Thoracic aorta (tissue), 2 donors: ENCODE measurements around the gene BICD2. TPM values are rescaled to one million over a fixed set of nuclear protein-coding genes. Genes with fewer than 3 reads are reported as not detected.

Experiments
- ATAC-seq: fragments of 150-250 bp; one replicate; pipeline ENCODE4 v1.8.0; 2017; ENCODE audit warnings: low read depth; ENCODE audit not compliant: insufficient number of reproducible peaks, low FRiP score
- DNase-seq: peaks from one replicate; pipeline ENCODE4 v3.0.0-alpha.2; 2020; ENCODE audit warnings: low spot score
- H3K27ac ChIP-seq, 2 donors: fragments of 200-600 bp; sonication (generic); 1 replicate in 1 of 2; 2 replicates in 1 of 2; pipeline ENCODE4 v1.5.1; 2016; ENCODE audit warnings: mild to moderate bottlenecking in 2 of 2, moderate library complexity in 2 of 2
- H3K27me3 ChIP-seq: fragments of 200-600 bp; sonication (generic); replicated peaks from 2 replicates; pipeline ENCODE4 v1.6.0; 2016; ENCODE audit warnings: mild to moderate bottlenecking; ENCODE audit not compliant: insufficient read depth
- H3K36me3 ChIP-seq: fragments of 200-600 bp; sonication (generic); one replicate; pipeline ENCODE4 v1.5.1; 2016
- H3K4me1 ChIP-seq, 2 donors: fragments of 200-600 bp; sonication (generic); 1 replicate in 1 of 2; 2 replicates in 1 of 2; pipeline versions ENCODE4 v1.5.1 to v1.6.0; 2016; ENCODE audit warnings: low read depth in 2 of 2, mild to moderate bottlenecking in 1 of 2; ENCODE audit not compliant: control insufficient read depth in 1 of 2
- H3K4me3 ChIP-seq: fragments of 200-600 bp; sonication (generic); 2 replicates; pipeline ENCODE4 v1.5.1; 2016; ENCODE audit warnings: mild to moderate bottlenecking
- H3K9me3 ChIP-seq: fragments of 200-600 bp; sonication (generic); 2 replicates; pipeline ENCODE4 v1.5.1; 2016
- total RNA-seq, 2 donors: library from RNA; depleted of rRNA; stranded (reverse); fragments of >200 nt; gene quantifications; one replicate each; pipeline versions ENCODE4 v1.1.0 to v1.2.3, GENCODE V29; 2016
- TF ChIP-seq, protein P1 (sequence below): fragments of 200-600 bp; sonication (generic); IDR thresholded peaks from one replicate; pipeline ENCODE4 v1.5.1; 2019; ENCODE audit warnings: antibody characterized with exemption

Gene BICD2
- total RNA-seq, 2 donors from 2014 or later: 52.1 to 57.7 TPM

DNA sequence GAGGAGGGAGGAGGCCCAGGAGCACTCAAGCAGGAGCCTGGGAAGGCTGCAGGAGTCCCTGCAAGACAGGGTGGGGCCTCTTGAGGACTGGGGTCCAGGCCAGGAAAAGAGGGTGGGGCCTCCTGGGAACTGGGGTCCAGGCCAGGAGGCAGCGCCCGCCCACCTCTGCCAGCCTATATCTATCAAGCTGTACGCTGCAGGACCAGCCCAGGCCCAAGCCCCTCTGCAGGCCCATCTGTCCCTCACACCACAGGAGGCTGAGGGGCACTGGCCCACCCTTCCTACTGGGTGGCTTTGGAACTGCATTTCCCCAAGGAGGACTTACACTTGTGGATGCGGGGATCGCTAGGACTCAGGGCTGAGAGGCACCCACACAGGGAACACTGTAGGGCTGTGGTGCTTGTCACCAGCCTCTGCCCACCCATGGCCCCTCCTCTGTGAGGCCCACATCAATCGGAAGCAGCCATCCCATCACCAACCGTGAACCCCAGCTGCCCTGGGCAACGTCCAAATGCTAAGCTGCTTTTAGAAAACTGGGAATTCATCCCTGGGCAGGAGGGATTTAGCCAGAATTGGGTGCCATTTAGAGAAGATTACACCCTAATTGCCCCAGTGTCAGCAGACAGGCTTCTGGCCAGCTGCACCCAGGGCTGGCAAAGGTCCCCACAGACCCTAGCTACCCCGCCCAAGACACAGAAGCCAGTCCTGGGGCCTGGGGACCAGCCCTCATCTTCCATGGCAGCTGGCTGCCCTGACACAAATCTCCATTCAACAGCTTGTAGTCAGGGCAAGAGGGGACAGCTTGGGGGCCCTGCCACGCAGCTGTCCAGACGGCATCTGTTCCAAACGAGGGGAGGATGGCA lies 15.3 kb downstream of the BICD2 start:
- ATAC-seq (no peak), DNase-seq (no peak)
- H3K36me3 ChIP-seq: no peaks in the 10 kb centered on the region
- H3K4me1 ChIP-seq: peaks cover 24 to 66% of the 10 kb centered on the region in 2 donors
- TF ChIP-seq, protein P1, sequence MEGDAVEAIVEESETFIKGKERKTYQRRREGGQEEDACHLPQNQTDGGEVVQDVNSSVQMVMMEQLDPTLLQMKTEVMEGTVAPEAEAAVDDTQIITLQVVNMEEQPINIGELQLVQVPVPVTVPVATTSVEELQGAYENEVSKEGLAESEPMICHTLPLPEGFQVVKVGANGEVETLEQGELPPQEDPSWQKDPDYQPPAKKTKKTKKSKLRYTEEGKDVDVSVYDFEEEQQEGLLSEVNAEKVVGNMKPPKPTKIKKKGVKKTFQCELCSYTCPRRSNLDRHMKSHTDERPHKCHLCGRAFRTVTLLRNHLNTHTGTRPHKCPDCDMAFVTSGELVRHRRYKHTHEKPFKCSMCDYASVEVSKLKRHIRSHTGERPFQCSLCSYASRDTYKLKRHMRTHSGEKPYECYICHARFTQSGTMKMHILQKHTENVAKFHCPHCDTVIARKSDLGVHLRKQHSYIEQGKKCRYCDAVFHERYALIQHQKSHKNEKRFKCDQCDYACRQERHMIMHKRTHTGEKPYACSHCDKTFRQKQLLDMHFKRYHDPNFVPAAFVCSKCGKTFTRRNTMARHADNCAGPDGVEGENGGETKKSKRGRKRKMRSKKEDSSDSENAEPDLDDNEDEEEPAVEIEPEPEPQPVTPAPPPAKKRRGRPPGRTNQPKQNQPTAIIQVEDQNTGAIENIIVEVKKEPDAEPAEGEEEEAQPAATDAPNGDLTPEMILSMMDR: no peak
- H3K9me3 ChIP-seq: no peaks in the 10 kb centered on the region
- no peaks in the 10 kb centered on the region for H3K27me3 ChIP-seq
- H3K27ac ChIP-seq: no peak overlapping the region
- H3K4me3 ChIP-seq: no peak overlapping the region

DNA sequence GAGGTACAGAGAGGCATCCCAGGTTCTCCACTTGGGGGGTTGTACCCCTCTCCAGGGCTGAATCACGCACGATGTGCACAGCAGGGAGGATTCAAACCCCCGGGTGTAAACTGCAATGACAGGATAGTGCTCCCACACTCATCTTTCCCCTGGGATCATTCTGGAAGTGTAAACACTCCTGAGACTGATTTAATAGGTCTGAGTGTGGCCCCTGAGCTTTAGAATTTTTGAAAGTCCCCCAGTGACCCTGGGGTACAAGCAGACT lies 16.5 kb downstream of the BICD2 start:
- H3K4me1 ChIP-seq: peaks cover 24 to 66% of the 10 kb centered on the region in 2 donors
- ATAC-seq (no peak), DNase-seq (no peak)
- H3K4me3 ChIP-seq: no peak overlapping the region
- H3K27me3 ChIP-seq: no peaks in the 10 kb centered on the region
- no peaks in the 10 kb centered on the region for H3K9me3 ChIP-seq
- TF ChIP-seq, protein P1: no peak
- H3K27ac ChIP-seq: no peak overlapping the region
- no peaks in the 10 kb centered on the region for H3K36me3 ChIP-seq

DNA sequence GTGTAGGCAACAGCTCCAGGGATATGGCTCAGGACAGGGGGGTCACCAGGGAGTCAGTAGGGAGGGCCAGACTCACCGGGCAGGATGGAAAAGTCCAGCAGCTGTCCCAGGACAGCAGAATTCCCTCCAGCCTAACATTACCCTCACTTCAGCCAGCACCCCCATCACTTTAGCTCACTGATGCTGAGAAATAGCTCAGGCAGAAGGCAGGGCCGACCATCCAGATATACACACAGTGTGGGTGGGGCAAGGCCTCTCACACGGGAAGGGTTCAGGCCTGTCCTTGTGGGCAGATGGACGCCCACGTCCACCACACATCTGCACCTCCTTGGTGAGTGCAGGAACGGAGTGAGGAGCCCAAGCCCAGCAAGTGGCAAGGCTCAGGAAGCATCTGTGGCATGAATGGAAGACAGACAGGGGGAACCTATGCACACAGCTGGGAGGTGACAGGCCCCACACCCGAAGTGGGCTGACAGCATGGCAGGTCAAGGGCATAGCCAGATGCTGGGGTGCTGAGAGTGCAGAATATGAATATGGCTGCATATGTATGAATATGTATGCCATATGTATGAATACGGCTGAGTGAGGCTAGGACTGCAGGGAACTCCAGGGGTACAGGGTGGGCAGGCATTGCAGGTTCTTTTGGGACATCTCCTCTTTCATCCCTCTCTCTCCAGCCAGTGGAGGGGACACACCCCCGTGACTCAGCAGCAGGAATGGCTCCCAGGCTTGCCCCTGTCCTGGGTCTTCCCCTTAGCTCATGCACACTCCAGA lies 17.0 kb downstream of the BICD2 start:
- TF ChIP-seq, protein P1: no peak
- DNase-seq: no peak
- no peaks in the 10 kb centered on the region for H3K9me3 ChIP-seq
- H3K4me1 ChIP-seq: peaks cover 24 to 65% of the 10 kb centered on the region in 2 donors
- H3K27me3 ChIP-seq: no peaks in the 10 kb centered on the region
- no peak overlapping the region for H3K4me3 ChIP-seq
- H3K36me3 ChIP-seq: no peaks in the 10 kb centered on the region
- ATAC-seq: no peak
- no peak overlapping the region for H3K27ac ChIP-seq

DNA sequence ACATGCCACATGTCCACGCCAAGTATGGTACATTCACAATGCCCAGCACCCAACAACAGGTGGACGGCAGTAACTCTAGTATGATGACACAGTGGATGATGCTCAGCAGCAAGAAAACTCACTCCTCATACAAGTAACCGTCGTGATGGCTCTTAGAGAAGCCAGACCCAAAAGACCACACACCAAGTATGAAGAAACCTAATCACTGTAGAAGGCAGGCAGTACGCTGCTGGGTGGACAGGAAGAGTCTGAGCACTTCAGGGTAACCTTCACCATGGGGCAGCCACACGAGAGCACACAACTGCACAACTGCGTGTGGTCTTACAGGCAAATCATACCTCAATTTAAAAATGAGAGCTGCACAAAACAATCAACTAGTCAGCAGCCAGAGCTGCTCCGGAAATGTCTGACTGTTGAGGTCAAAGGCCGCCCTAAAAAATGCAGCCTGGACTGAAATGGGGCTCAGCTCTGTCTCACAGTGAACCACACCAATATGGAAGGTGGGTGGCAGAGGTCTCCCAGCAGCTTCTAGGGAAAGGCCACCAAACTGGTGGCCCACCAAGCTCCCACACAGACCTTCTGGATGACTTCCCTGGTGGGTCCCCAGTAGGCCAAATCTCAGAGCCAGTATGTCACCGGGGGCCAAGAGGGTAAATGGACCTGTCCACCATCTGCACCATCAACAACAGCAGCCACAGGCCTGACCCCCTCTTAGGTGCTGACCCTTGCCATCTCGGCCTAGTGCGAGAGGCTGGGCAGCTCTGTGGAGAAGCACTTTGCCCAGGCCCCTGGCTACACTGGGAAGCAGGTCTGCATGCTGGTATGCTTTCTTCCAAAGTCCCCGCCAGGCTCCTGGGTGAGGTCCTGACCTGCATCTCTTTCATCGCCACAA lies 17.8 kb downstream of the BICD2 start:
- no peaks in the 10 kb centered on the region for H3K36me3 ChIP-seq
- H3K27ac ChIP-seq: no peak overlapping the region
- no peaks in the 10 kb centered on the region for H3K27me3 ChIP-seq
- TF ChIP-seq, protein P1: no peak
- H3K4me1 ChIP-seq: peaks cover 24 to 60% of the 10 kb centered on the region in 2 donors
- no peak overlapping the region for H3K4me3 ChIP-seq
- ATAC-seq: no peak
- no peaks in the 10 kb centered on the region for H3K9me3 ChIP-seq
- DNase-seq: no peak
